ENCODE data around the gene AADACL4. TPM values are rescaled to one million over a fixed set of nuclear protein-coding genes. Genes with fewer than 3 reads are reported as not detected.
"Not testable (repeated sequence)": the region's sequence is repeated elsewhere in the genome, so short reads cannot be mapped to it uniquely, and the experiment has no call there.

Gene AADACL4
- total RNA-seq, 4 donors from 2014 or later: not detected

- Histone ChIP-seq H3K36me3 (no peaks in the 10 kb centered on the region), H3K27ac (no peak overlapping the region), H3K27me3 (no peaks in the 10 kb centered on the region), H3K4me1 (no peaks in the 10 kb centered on the region), H3K9me3 (peaks cover 0 to 22% (median 0%) of the 10 kb centered on the region in 3 donors), H3K4me3 (no peak overlapping the region)
- TF ChIP-seq POLR2AphosphoS5 (IDR thresholded peaks at IDR 0.05): no peak
- no peak for TF ChIP-seq EP300 (IDR thresholded peaks at IDR 0.05)
- no peak for TF ChIP-seq POLR2A (IDR thresholded peaks at IDR 0.05)
- no peak for TF ChIP-seq CTCF (IDR thresholded peaks at IDR 0.05)
- WGBS, 2 donors (ENCODE audit: low coverage in 1 of 2): 50 to 81% methylated on average over 2 to 11 of the region's 15 CpGs
- ATAC-seq: no peak
Measured at GRCh38 chr1:12666141-12666735, 22.4 kb downstream of the AADACL4 start.

GRCh38 chr1:12669529-12670068 lies 25.7 kb downstream of the AADACL4 start:
- Histone ChIP-seq H3K4me3 (no peak overlapping the region), H3K9me3 (peaks cover 0 to 10% (median 0%) of the 10 kb centered on the region in 3 donors), H3K27ac (no peak overlapping the region), H3K36me3 (no peaks in the 10 kb centered on the region), H3K27me3 (no peaks in the 10 kb centered on the region), H3K4me1 (no peaks in the 10 kb centered on the region)
- TF ChIP-seq CTCF (IDR thresholded peaks at IDR 0.05) (no peak), POLR2AphosphoS5 (IDR thresholded peaks at IDR 0.05) (no peak), EP300 (IDR thresholded peaks at IDR 0.05) (no peak), POLR2A (IDR thresholded peaks at IDR 0.05) (no peak)
- ATAC-seq: no peak
- WGBS, 2 donors (ENCODE audit: low coverage in 1 of 2): 64% methylated on average over 3 of the region's 3 CpGs

- H3K27me3 ChIP-seq: peaks cover 11% of the 10 kb centered on the region
- H3K27ac ChIP-seq: no peak overlapping the region
- no peaks in the 10 kb centered on the region for H3K9me3 ChIP-seq
- no peak for TF ChIP-seq EP300 (IDR thresholded peaks at IDR 0.05)
- TF ChIP-seq POLR2AphosphoS5 (IDR thresholded peaks at IDR 0.05): no peak
- TF ChIP-seq POLR2A (IDR thresholded peaks at IDR 0.05): no peak
- no peak for TF ChIP-seq CTCF (IDR thresholded peaks at IDR 0.05)
- no peak overlapping the region for H3K4me3 ChIP-seq
- no peak for ATAC-seq
- no peaks in the 10 kb centered on the region for H3K4me1 ChIP-seq
- H3K36me3 ChIP-seq: no peaks in the 10 kb centered on the region
Measured at GRCh38 chr1:12674358-12674757, 30.5 kb downstream of the AADACL4 start.

- not testable (repeated sequence) for H3K4me3 ChIP-seq, H3K4me1 ChIP-seq, ATAC-seq, H3K9me3 ChIP-seq, H3K36me3 ChIP-seq, H3K27ac ChIP-seq
- WGBS, 2 donors (ENCODE audit: low coverage in 1 of 2): 80% methylated on average over 4 of the region's 4 CpGs; no CpG with 5 or more reads in 1 of the 2 donors
- H3K27me3 ChIP-seq: peaks cover 24% of the 10 kb centered on the region
Measured at GRCh38 chr1:12676122-12676521, 32.2 kb downstream of the AADACL4 start.

GRCh38 chr1:12677565-12677964 lies 33.7 kb downstream of the AADACL4 start:
- Histone ChIP-seq H3K4me3 (no peak overlapping the region), H3K4me1 (no peaks in the 10 kb centered on the region), H3K27me3 (peaks cover 24% of the 10 kb centered on the region), H3K36me3 (no peaks in the 10 kb centered on the region), H3K27ac (no peak overlapping the region), H3K9me3 (peaks cover 0 to 8% (median 0%) of the 10 kb centered on the region in 3 donors)
- ATAC-seq: no peak
- no peak for TF ChIP-seq POLR2A (IDR thresholded peaks at IDR 0.05)
- TF ChIP-seq POLR2AphosphoS5 (IDR thresholded peaks at IDR 0.05): no peak
- no peak for TF ChIP-seq CTCF (IDR thresholded peaks at IDR 0.05)
- no peak for TF ChIP-seq EP300 (IDR thresholded peaks at IDR 0.05)
- WGBS, 2 donors (ENCODE audit: low coverage in 1 of 2): 60 to 80% methylated on average over 1 of the region's 1 CpG

Measured in gastroesophageal sphincter (tissue), 4 donors.